Activated CD8-positive, alpha-beta memory T cell treated with anti-CD3 and anti-CD28 coated beads, Interleukin-2, amount 50 U/mL, for 1 hour (primary cell): ENCODE measurements around the gene PPP1R9A.

ENCODE experiments used
- DNase-seq: peaks from one replicate; pipeline ENCODE4 v3.0.0-alpha.2; 2020; ENCODE audit errors: extremely low read depth

The PPP1R9A gene

GRCh38 chr7:94909179-94909466, 1.7 kb downstream of the PPP1R9A start:
- no peak for DNase-seq

GRCh38 chr7:94912085-94912484, 4.7 kb downstream of the PPP1R9A start:
- DNase-seq, result no peak

- no peak for DNase-seq
Measured at GRCh38 chr7:94913391-94913790, 6.0 kb downstream of the PPP1R9A start.

GRCh38 chr7:94921911-94922310, 14.5 kb downstream of the PPP1R9A start:
- no peak for DNase-seq

- DNase-seq, result no peak
Measured at GRCh38 chr7:94922457-94922856, 15.1 kb downstream of the PPP1R9A start.

- DNase-seq, result no peak
Measured at GRCh38 chr7:94923412-94923811, 16.0 kb downstream of the PPP1R9A start.

- DNase-seq, result no peak
Measured at GRCh38 chr7:94928168-94928707, 20.8 kb downstream of the PPP1R9A start.

- DNase-seq, result no peak
Measured at GRCh38 chr7:94933256-94933990, 26.0 kb downstream of the PPP1R9A start.

GRCh38 chr7:94939395-94939794, 32.0 kb downstream of the PPP1R9A start:
- DNase-seq, result no peak

GRCh38 chr7:94940241-94940640, 32.8 kb downstream of the PPP1R9A start:
- DNase-seq, result no peak

- no peak for DNase-seq
Measured at GRCh38 chr7:94941844-94942632, 34.6 kb downstream of the PPP1R9A start.

- no peak for DNase-seq
Measured at GRCh38 chr7:94943134-94943533, 35.7 kb downstream of the PPP1R9A start.

GRCh38 chr7:94949532-94949931, 42.1 kb downstream of the PPP1R9A start:
- no peak for DNase-seq

GRCh38 chr7:94955807-94956206, 48.4 kb downstream of the PPP1R9A start:
- DNase-seq, result no peak

- DNase-seq, result no peak
Measured at GRCh38 chr7:94957061-94957460, 49.7 kb downstream of the PPP1R9A start.

- DNase-seq, result no peak
Measured at GRCh38 chr7:94962661-94963060, 55.3 kb downstream of the PPP1R9A start.

- DNase-seq, result no peak
Measured at GRCh38 chr7:94969434-94970084, 62.2 kb downstream of the PPP1R9A start.

GRCh38 chr7:94970085-94970576, 62.7 kb downstream of the PPP1R9A start:
- DNase-seq, result no peak

GRCh38 chr7:94971051-94971867, 63.9 kb downstream of the PPP1R9A start:
- no peak for DNase-seq

- DNase-seq, result no peak
Measured at GRCh38 chr7:94972296-94972695, 64.9 kb downstream of the PPP1R9A start.

- DNase-seq, result no peak
Measured at GRCh38 chr7:94973844-94974243, 66.5 kb downstream of the PPP1R9A start.

- DNase-seq, result no peak
Measured at GRCh38 chr7:94974423-94974822, 67.0 kb downstream of the PPP1R9A start.
